ENCODE results near the gene SERPINB1.
"Not testable (repeated sequence)": the region's sequence is repeated elsewhere in the genome, so short reads cannot be mapped to it uniquely, and the experiment has no call there.

The SERPINB1 gene

GRCh38 chr6:2841264-2842138 is at the start of gene SERPINB1:
TSS of gene SERPINB1 (minus strand) at chr6:2841863. CDS start at chr6:2840586, 1,277 bp downstream.
- peak; percentile 87 for DNase-seq (ENCODE audit: low spot score)

- DNase-seq (ENCODE audit: low spot score) = no peak
Observed at GRCh38 chr6:2890976-2891767, 49.5 kb upstream of the SERPINB1 start.

DNA sequence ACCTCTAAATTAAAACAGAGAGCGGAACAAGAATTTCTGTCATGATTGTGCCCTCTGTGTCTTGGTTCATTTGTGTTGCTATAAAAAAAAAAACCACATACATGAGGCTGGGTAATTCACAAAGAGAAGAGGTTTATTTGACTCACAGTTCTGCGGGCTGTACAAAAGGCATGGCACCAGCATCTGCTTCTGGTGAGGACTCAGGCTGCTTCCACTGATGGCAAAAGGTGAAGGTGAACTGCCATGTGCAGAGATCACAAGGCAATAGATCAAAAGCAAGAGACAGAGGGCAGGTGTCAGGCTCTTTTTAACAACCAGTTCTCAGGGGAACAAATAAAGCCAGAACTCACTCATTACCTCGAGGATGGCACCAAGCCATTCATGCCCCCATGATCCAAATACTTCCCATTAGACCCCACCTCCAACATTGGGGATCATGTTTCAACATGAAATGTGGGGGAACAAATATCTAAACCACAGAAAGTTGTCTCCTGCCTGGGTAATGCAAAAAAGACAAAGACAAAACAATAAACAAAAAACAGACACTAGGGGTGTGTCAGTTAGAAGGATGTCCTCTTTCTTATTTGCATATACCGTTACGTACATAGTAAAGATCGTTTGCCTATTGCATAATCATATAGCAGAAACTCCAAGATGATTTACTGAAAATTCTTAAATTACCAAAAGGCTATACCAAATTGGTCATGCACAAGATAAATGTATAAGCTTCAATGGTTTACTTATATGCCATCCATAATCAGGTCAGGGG is 44.5 kb upstream of the SERPINB1 start:
- no peak for DNase-seq (ENCODE audit: low spot score)

DNA sequence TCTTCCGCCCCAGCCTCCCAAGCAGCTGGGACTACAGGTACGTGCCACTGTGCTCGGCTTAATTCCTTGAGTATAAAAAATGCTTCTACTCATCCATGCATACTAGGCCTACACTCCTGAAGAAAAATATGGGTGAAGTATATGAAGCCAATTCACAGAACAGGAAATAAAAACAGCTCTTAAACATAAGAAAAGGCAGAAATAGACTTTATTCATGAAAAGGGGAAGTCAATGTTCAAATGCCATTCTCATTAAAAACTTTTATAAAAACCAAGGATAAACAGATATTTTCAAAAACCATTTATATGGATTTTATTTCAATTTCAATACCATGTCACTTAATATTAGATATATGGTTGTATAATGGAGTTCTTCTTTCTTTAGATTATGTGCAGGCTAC is 43.1 kb upstream of the SERPINB1 start:
- DNase-seq (ENCODE audit: low spot score) = no peak

DNA sequence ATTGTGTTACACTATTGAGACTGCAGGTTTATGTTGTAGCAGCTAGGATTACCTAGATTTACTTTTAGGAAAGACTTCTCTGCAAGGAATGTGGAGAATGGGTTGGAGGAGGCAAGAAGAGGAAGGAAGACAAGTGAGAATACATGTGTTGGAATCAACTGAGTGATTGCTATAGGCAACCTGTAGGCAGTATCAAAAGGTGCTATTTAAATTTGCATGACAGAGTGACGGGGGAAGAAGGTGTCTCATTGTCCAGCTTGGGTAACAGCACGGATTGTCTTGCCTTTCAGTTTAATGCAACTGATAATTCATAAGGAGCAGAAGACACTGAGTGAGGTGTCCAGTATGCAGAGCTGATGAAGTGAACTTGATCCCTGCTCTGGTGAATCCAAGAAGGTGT is 42.0 kb upstream of the SERPINB1 start:
- DNase-seq (ENCODE audit: low spot score) = no peak

GRCh38 chr6:2881423-2881822 is 39.8 kb upstream of the SERPINB1 start:
- DNase-seq (ENCODE audit: low spot score) = no peak

DNA sequence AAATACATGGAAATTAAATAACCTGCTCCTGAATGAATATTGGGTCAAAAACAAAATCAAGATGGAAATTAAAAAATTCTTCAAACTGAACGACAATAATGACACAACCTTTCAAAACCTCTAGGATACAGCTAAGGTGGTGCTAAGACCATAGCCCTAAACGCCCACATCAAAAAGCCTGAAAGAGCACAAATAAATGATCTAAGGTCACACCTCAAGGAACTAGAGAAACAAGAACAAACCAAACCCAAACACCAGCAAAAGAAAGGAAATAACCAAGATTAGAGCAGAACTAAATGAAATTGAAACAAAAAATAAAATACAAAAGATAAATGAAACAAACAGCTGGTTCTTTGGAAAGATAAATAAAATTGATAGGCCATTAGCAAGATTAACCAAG is 38.5 kb upstream of the SERPINB1 start:
- not testable (repeated sequence) for DNase-seq (ENCODE audit: low spot score)

DNA sequence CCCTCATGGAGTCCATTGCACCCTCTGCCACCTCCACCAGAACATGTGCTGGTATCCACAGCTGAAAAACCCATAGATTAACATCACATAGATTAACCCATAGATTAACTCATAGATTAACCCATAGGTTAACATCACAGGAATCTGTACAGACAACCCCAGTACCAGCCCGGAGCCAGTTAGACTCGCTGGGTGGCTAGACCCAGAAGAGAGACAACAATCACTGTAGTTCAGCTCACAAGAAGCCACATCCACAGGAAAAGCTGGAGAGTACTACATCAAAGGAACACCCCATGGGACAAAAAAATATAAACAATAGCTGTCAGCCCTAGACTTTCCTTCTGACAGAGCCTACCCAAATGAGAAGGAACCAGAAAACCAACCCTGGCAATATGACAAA is 36.3 kb upstream of the SERPINB1 start:
- no peak for DNase-seq (ENCODE audit: low spot score)

- no peak for DNase-seq (ENCODE audit: low spot score)
Observed at GRCh38 chr6:2877057-2877882, 35.6 kb upstream of the SERPINB1 start.

DNA sequence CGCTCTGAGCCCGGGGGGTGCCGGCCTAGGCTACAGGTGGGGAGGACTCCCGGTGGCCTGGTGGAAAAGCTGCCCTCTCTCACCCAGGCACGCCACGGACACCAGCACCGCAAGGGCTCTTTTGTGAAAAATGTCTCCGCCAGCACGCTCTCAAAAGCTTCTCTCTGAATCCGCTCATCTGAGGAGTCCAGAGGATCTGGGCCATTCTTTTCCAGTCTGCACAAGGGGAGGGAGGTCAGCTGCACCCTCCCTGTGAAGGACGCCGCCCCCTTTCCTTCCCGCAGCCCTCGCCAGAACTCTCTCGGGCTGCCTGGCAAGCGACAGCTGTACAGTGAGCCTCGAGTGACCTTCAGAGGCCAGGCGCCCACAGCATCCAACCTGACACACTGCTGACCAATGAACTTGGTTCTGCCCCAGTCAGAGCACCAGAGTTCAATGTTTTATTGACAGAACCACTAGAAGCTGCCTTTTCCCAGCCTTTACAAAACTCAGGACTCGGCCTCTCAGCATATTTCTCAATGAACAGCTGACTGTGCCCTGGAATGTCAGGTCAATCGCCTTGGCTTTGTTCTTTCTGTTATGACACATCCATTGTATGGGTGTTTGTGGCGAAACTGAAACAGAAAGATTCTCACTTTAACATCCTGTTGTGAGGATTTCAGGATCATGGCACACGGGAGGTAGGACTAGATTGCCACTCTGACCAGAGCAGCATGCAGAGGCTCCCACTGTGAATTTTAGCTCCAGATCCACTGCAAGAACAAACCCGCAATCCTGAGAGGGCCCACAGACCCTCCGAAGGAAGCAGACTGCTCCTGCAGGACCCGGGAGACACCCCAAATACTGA is 34.8 kb upstream of the SERPINB1 start:
- DNase-seq (ENCODE audit: low spot score) = peak; percentile 85

- peak; percentile 62 for DNase-seq (ENCODE audit: low spot score)
Observed at GRCh38 chr6:2875359-2876191, 33.9 kb upstream of the SERPINB1 start.

DNA sequence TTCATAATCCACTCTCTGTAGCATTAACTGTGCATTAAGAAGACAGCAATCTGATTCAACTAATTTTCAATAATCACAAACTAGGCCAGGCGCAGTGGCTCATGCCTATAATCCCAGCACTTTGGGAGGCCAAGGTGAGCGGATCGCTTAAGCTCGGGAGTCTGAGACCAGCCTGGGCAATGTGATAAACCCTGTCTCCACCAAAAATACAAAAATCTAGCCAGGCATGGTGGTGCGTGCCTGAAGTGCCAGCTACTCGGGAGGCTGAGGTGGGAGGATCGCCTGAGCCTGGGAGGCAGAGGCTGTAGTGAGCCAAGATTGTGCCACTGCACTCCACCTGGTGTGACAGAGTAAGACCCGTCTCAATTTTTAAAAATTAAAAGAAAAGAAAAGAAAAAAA is 32.0 kb upstream of the SERPINB1 start:
- DNase-seq (ENCODE audit: low spot score) = no peak

DNA sequence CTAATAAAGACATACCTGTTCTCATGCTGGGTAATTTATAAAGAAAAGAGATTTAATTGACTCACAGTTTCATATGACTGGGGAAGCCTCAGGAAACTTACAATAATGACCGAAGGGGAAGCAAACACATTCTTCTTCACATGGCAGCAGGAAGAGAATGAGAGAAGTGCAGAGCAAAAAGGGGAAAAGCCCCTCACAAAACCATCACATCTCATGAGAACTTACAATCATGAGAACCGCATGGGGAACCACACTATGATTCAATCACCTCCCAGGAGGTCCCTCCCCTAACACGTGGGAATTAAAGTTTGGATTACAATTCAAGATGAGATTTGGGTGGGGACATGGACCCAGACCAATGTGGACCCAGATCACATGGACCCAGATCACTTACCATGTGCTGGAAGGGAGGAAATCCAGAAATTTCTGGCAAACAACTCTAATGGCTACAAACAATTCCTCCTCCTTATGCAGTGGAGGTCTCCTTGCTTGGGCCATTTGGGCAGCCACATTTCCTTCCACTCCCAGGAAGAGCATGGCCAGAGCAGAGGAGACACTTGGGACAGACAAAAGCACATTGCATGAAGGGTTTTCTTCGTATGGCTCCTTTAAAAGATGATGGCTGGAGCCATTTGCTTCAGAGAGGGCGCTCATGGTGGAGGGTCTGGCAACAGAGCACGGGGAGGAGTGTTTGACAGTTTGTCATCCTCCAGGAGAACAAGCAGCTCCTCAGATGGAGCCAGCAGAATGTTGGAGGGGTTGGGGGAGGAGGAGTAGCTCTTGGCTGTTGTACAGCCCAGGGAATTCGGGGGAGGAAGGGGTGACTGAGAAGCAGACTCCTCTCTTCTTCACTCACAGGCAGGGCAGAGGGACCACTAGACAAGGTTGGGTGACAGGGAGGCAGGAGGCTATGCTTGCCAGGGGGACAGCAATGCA is 31.0 kb upstream of the SERPINB1 start:
- no peak for DNase-seq (ENCODE audit: low spot score)

- no peak for DNase-seq (ENCODE audit: low spot score)
Observed at GRCh38 chr6:2871953-2872352, 30.3 kb upstream of the SERPINB1 start.

- DNase-seq (ENCODE audit: low spot score) = no peak
Observed at GRCh38 chr6:2871102-2871501, 29.4 kb upstream of the SERPINB1 start.

DNA sequence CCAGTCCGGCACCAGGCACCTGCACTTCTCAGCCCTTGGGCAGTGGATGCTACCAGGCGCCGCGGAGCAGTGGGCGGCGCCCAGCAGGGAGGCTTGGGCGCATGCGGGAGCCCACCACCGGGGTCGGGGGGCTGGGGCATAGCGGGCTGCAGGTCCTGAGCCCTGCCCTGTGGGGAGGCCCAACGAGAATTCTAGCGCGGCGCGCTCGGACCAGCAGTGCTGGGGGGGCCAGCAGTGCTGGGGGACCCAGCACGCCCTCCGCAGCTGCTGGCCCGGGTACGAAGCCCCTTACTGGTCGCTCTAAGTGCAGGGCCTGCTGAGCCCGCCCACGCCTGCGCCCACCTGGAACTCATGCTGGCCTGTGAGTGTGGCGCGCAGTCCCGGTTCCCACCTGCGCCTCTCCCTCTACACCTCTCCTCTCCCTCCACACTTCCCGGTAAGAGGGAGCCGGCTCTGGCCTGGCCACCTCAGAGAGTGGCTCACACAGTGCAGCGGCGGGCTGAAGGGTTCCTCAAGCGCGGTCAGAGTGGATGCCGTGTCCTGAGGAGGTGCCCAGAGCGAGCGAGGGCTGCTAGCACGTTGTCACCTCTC is 28.5 kb upstream of the SERPINB1 start:
- DNase-seq (ENCODE audit: low spot score) = no peak

GRCh38 chr6:2868637-2869036 is 27.0 kb upstream of the SERPINB1 start:
- no peak for DNase-seq (ENCODE audit: low spot score)

All from AG20443 (cell line).